HepG2 (cell line): ENCODE measurements around the gene ZNF341. TPM values are rescaled to one million over a fixed set of nuclear protein-coding genes. Genes with fewer than 3 reads are reported as not detected.

Experiments
- ATAC-seq: fragments of 200-7000 bp; cut with Tn5 transposase; 3 replicates; pipeline ENCODE4 v1.9.1; 2020; ENCODE audit warnings: mild to moderate bottlenecking, moderate library complexity
- BruUV-seq: library from RNA; stranded (reverse); fragments of 400-500 nt; replicated peaks from 2 replicates; lab custom pipeline; 2021; lab: Mats Ljungman, UMichigan
- CTCF ChIA-PET: fragments of 300-600 bp; formaldehyde crosslinking; extraction: SDS; loops from one replicate; lab custom pipeline; 2021; ENCODE audit warnings: low total read pairs, inconsistent platforms, low intra/inter-chr PET ratio; lab: Yijun Ruan, JAX
- POLR2A ChIA-PET: fragments of 350-600 bp; sonication (Branson Sonifier 250); formaldehyde crosslinking; loops from one replicate; lab custom pipeline; 2020; ENCODE audit warnings: antibody characterized with exemption, inconsistent platforms; lab: Yijun Ruan, JAX
- DNase-seq: peaks from one replicate; pipeline ENCODE4 v3.0.0-alpha.2; 2015; ENCODE audit warnings: low spot score
- FAIRE-seq: peaks from 3 replicates; lab custom pipeline; 2011; peaks lifted over from hg19 to GRCh38; lab: Jason Lieb, UNC
- H2AFZ ChIP-seq: one replicate; pipeline ENCODE4 v1.6.1; 2011; ENCODE audit warnings: low read length, inconsistent platforms
- H3K27ac ChIP-seq: fragments of 300-600 bp; 3 replicates; pipeline ENCODE4 v1.8.0; 2011; ENCODE audit warnings: mixed run types, mild to moderate bottlenecking, mixed read lengths, low read length, inconsistent platforms; ENCODE audit not compliant: insufficient read depth; ENCODE audit errors: extremely low read length
- H3K27me3 ChIP-seq, 2 experiments: fragments of 200-600 bp in 1 of 2; 2 replicates in 1 of 2; 3 replicates in 1 of 2; pipeline versions ENCODE4 v1.6.0 to v1.8.0; 2011; ENCODE audit warnings: low read length in 2 of 2, mild to moderate bottlenecking in 2 of 2, moderate library complexity in 2 of 2, inconsistent platforms in 1 of 2; ENCODE audit not compliant: insufficient read depth in 2 of 2, control insufficient read depth in 1 of 2
- H3K36me3 ChIP-seq, 2 experiments: fragments of 200-600 bp in 1 of 2; replicated peaks in 1 of 2; 2 replicates in 1 of 2; 3 replicates in 1 of 2; pipeline versions ENCODE4 v1.5.1 to v1.8.0; 2011; ENCODE audit warnings: low read length in 2 of 2, inconsistent platforms in 1 of 2; ENCODE audit not compliant: insufficient read depth in 2 of 2, control insufficient read depth in 1 of 2
- H3K4me1 ChIP-seq: 2 replicates; pipeline ENCODE4 v1.5.1; 2012; ENCODE audit warnings: low read length, inconsistent platforms; ENCODE audit not compliant: insufficient read depth
- H3K4me2 ChIP-seq: 2 replicates; pipeline ENCODE4 v1.6.0; 2011; ENCODE audit warnings: low read depth, low read length, inconsistent platforms
- H3K4me3 ChIP-seq, 3 experiments: fragments of 200-600 bp in 1 of 3; sonication (generic), shearing (Covaris generic) in 1 of 3; replicated peaks in 1 of 3; 2 replicates each; pipeline ENCODE4 v1.5.1; 2011 to 2016; ENCODE audit warnings: low read length in 3 of 3, inconsistent platforms in 2 of 3, low read depth in 2 of 3, mild to moderate bottlenecking in 2 of 3, control low read depth in 1 of 3, mixed read lengths in 1 of 3; ENCODE audit not compliant: insufficient read depth in 1 of 3
- H3K79me2 ChIP-seq: one replicate; pipeline ENCODE4 v1.6.1; 2011; ENCODE audit warnings: low read length, inconsistent platforms; ENCODE audit not compliant: insufficient read depth
- H3K9ac ChIP-seq: 2 replicates; pipeline ENCODE4 v1.6.0; 2011; ENCODE audit warnings: mild to moderate bottlenecking, low read depth, low read length, inconsistent platforms; ENCODE audit not compliant: insufficient read depth
- H3K9me3 ChIP-seq: 2 replicates; pipeline ENCODE4 v1.5.1; 2012; ENCODE audit warnings: mild to moderate bottlenecking, low read length
- H4K20me1 ChIP-seq: 2 replicates; pipeline ENCODE4 v1.6.0; 2011; ENCODE audit warnings: inconsistent platforms, mild to moderate bottlenecking, low read length, moderate library complexity; ENCODE audit not compliant: insufficient read depth
- BCL6 ChIP-seq: IDR thresholded peaks from 2 replicates; pipeline ENCODE4 v1.6.1; 2016; ENCODE audit warnings: missing genetic modification reagents, missing compliant biosample characterization
- ISL2 ChIP-seq: sonication (generic); formaldehyde crosslinking; IDR thresholded peaks from 2 replicates; pipeline ENCODE4 v1.5.0; 2020; ENCODE audit warnings: missing genetic modification reagents
- PITX1 ChIP-seq: sonication (generic); formaldehyde crosslinking; IDR thresholded peaks from 2 replicates; pipeline ENCODE4 v1.5.1; 2020; ENCODE audit warnings: mild to moderate bottlenecking, missing genetic modification reagents
- SOX13 ChIP-seq, 3 experiments: fragments of 450-650 bp in 1 of 3; sonication (generic) in 1 of 3; formaldehyde crosslinking in 1 of 3; IDR thresholded peaks in 2 of 3; conservative IDR thresholded peaks in 1 of 3; 2 replicates each; pipeline versions ENCODE4 v1.5.0 to v1.6.1; 2016 to 2020; ENCODE audit warnings: antibody characterized with exemption in 1 of 3, mild to moderate bottlenecking in 1 of 3, missing compliant biosample characterization in 1 of 3, missing genetic modification reagents in 1 of 3, moderate library complexity in 1 of 3
- SSRP1 ChIP-seq: IDR thresholded peaks from 2 replicates; pipeline ENCODE4 v1.6.1; 2016; ENCODE audit warnings: control low read depth
- XBP1 ChIP-seq: sonication (generic); formaldehyde crosslinking; IDR thresholded peaks from 2 replicates; pipeline ENCODE4 v1.5.0; 2020; ENCODE audit warnings: missing genetic modification reagents
- ZMAT5 ChIP-seq: sonication (generic); formaldehyde crosslinking; IDR thresholded peaks from 2 replicates; pipeline ENCODE4 v1.5.0; 2020; ENCODE audit warnings: mild to moderate bottlenecking, low read depth, missing genetic modification reagents, borderline replicate concordance
- ZMYM4 ChIP-seq: sonication (generic); formaldehyde crosslinking; IDR thresholded peaks from 2 replicates; pipeline ENCODE4 v1.8.1; 2023; ENCODE audit warnings: mild to moderate bottlenecking, missing genetic modification reagents
- ZNF142 ChIP-seq: sonication (generic); formaldehyde crosslinking; IDR thresholded peaks from 2 replicates; pipeline ENCODE4 v1.4.0; 2020; ENCODE audit warnings: missing genetic modification reagents
- WGBS: methylation state at CpG from one replicate; pipeline ENCODE4 v1.1.6; 2017; ENCODE audit warnings: low lambda C conversion rate; 5-methylcytosine and 5-hydroxymethylcytosine counted together
- in situ Hi-C: cut with HindIII; loops from 2 replicates; pipeline ENCODE4 v1.10.0; 2017; ENCODE audit warnings: low pct_unique_long_range_greater_than_20kb; ENCODE audit not compliant: extremely low pct_ligation_motif_present
- intact Hi-C: fragments of 100-400 bp; cut with micrococcal nuclease; formaldehyde crosslinking; loops from one replicate; pipeline ENCODE4 v1.10.0; 2022; ENCODE audit not compliant: unreplicated experiment
- polyA plus RNA-seq, 8 experiments: library from polyadenylated mRNA; depleted of rRNA in 3 of 8; stranded (reverse) in 7 of 8; unstranded in 1 of 8; fragments of >200 nt; fragmentation: Illumina TruSeq in 4 of 8; extraction: Trizol in 4 of 8; gene quantifications; 2 replicates each; pipeline versions ENCODE4 v1.2.1 to v1.2.3, GENCODE V29; 2011 to 2016; ENCODE audit warnings: low read depth in 4 of 8, missing spikeins in 1 of 8, mixed read lengths in 1 of 8; ENCODE audit not compliant: insufficient read depth in 1 of 8
- total RNA-seq, 5 experiments: library from RNA; depleted of rRNA; stranded (reverse); fragments of >200 nt; fragmentation: Illumina TruSeq; extraction: Trizol; gene quantifications; 2 replicates each; pipeline ENCODE4 v1.2.3, GENCODE V29; 2016; ENCODE audit warnings: low read depth in 1 of 5

The ZNF341 gene
- total and polyA plus RNA-seq, 2 of the 13 experiments (the other 11 are each of a cell fraction or from before 2014, with no cell fraction given), result 1.1 to 2.2 TPM

- no peak for TF ChIP-seq ZNF142 (CRISPR knock-in tag)
These were observed 43.5 kb upstream of the ZNF341 start (continued) for GRCh38 chr20:33687993-33688937.

GRCh38 chr20:33688938-33689424 is 42.8 kb upstream of the ZNF341 start:
- peak overlapping the region; percentile 12; the same call in 1 of the 2 replicates for H3K9ac ChIP-seq
- peak overlapping the region; percentile 47 for H3K4me2 ChIP-seq
- 2% methylated on average over 3 of the region's 3 CpGs for WGBS
- ATAC-seq (no peak), FAIRE-seq (no peak), DNase-seq (peak; percentile 75)
- no peaks in the 10 kb centered on the region for H3K27me3 ChIP-seq
- ChIA-PET CTCF (no interaction called here), POLR2A (interaction anchor here (1.2 kb wide), 1 partner anchor 423 kb away, joined by 4 read pairs; the partner anchor contains the start of gene EIF2S2)
- H4K20me1 ChIP-seq, result no peaks in the 10 kb centered on the region
- intact Hi-C loops, result loop anchor here (5.0 kb wide), 1 partner anchor 123 kb away; the partner anchor contains the start of gene CHMP4B
- H3K36me3 ChIP-seq, result no peaks in the 10 kb centered on the region
- peak overlapping the region in 1 of 3 experiments; percentile 1; a peak in 1 of 6 replicates for H3K4me3 ChIP-seq
- H2AFZ ChIP-seq, result no peak overlapping the region
- in situ Hi-C loops, result no loop called here
- BruUV-seq, result no TSS peak
- peaks cover 79% of the 10 kb centered on the region for H3K4me1 ChIP-seq
- H3K27ac ChIP-seq, result no peak overlapping the region
- peaks cover 15% of the 10 kb centered on the region for H3K79me2 ChIP-seq
- no peaks in the 10 kb centered on the region for H3K9me3 ChIP-seq
- no peak for TF ChIP-seq SOX13 (IDR thresholded peaks at IDR 0.05)
- peak in 1 of 2 experiments; percentile 79; a peak in 2 of 4 replicates for TF ChIP-seq SOX13 (CRISPR knock-in tag; conservative IDR thresholded peaks at IDR 0.05 in 1 of 2, IDR thresholded peaks at IDR 0.05 in 1 of 2)
- peak; percentile 79 for TF ChIP-seq BCL6 (CRISPR knock-in tag)
- 0 out of 2 replicates have a peak, but pooled peaks have one; percentile 41 for TF ChIP-seq SSRP1 (CRISPR knock-in tag)
- TF ChIP-seq ZMAT5 (CRISPR knock-in tag), result no peak
- 0 out of 2 replicates have a peak, but pooled peaks have one; percentile 32 for TF ChIP-seq ZMYM4
- TF ChIP-seq ISL2 (CRISPR knock-in tag), result peak; percentile 95
- TF ChIP-seq XBP1 (CRISPR knock-in tag), result no peak
- TF ChIP-seq PITX1 (CRISPR knock-in tag), result peak; percentile 91
